ENCODE measurements around the gene SPO11. TPM values are rescaled to one million over a fixed set of nuclear protein-coding genes. Genes with fewer than 3 reads are reported as not detected.

SPO11 gene
- total RNA-seq, 1 experiment from 2014 or later: not detected

- DNase-seq (ENCODE audit: low spot score): no peak
Observed at GRCh38 chr20:57375652-57376230, 46.1 kb downstream of the SPO11 start.

- DNase-seq (ENCODE audit: low spot score): no peak
Observed at GRCh38 chr20:57377350-57377749, 47.7 kb downstream of the SPO11 start.

GRCh38 chr20:57378107-57378506, 48.5 kb downstream of the SPO11 start:
- no peak for DNase-seq (ENCODE audit: low spot score)

GRCh38 chr20:57378646-57379262, 49.2 kb downstream of the SPO11 start:
- no peak for DNase-seq (ENCODE audit: low spot score)

GRCh38 chr20:57379263-57379647, 49.7 kb downstream of the SPO11 start:
- no peak for DNase-seq (ENCODE audit: low spot score)

GRCh38 chr20:57380081-57380750, 50.6 kb downstream of the SPO11 start:
- no peak for DNase-seq (ENCODE audit: low spot score)

- peak; percentile 47 for DNase-seq (ENCODE audit: low spot score)
Observed at GRCh38 chr20:57381596-57382503, 52.2 kb downstream of the SPO11 start.

- no peak for DNase-seq (ENCODE audit: low spot score)
Observed at GRCh38 chr20:57382516-57382915, 52.9 kb downstream of the SPO11 start.

GRCh38 chr20:57383447-57384347, 54.1 kb downstream of the SPO11 start:
- no peak for DNase-seq (ENCODE audit: low spot score)

GRCh38 chr20:57384486-57384885, 54.9 kb downstream of the SPO11 start:
- no peak for DNase-seq (ENCODE audit: low spot score)

- DNase-seq (ENCODE audit: low spot score): no peak
Observed at GRCh38 chr20:57384953-57385761, 55.6 kb downstream of the SPO11 start.

- no peak for DNase-seq (ENCODE audit: low spot score)
Observed at GRCh38 chr20:57385940-57386339, 56.3 kb downstream of the SPO11 start.

- DNase-seq (ENCODE audit: low spot score): no peak
Observed at GRCh38 chr20:57386762-57387161, 57.2 kb downstream of the SPO11 start.

- DNase-seq (ENCODE audit: low spot score): no peak
Observed at GRCh38 chr20:57387463-57387862, 57.9 kb downstream of the SPO11 start.

GRCh38 chr20:57387945-57388371, 58.4 kb downstream of the SPO11 start:
- DNase-seq (ENCODE audit: low spot score): no peak

- no peak for DNase-seq (ENCODE audit: low spot score)
Observed at GRCh38 chr20:57388953-57389694, 59.5 kb downstream of the SPO11 start.

GRCh38 chr20:57389695-57390603, 60.3 kb downstream of the SPO11 start:
- DNase-seq (ENCODE audit: low spot score): no peak
